HG02938 (cell line): ENCODE measurements around the gene H6PD.

Experiments used
- ATAC-seq: cut with Tn5 transposase; IDR thresholded peaks from one replicate; pipeline ENCODE4 v1.9.1; 2021; ENCODE audit warnings: mild to moderate bottlenecking, moderate library complexity; ENCODE audit not compliant: unreplicated experiment

H6PD gene

GRCh38 chr1:9204156-9204720 lies 30.3 kb upstream of the H6PD start:
- no peak for ATAC-seq

GRCh38 chr1:9207086-9207485 lies 27.5 kb upstream of the H6PD start:
- no peak for ATAC-seq

GRCh38 chr1:9207715-9208114 lies 26.9 kb upstream of the H6PD start:
- ATAC-seq, result no peak

GRCh38 chr1:9211291-9211811 lies 23.2 kb upstream of the H6PD start:
- no peak for ATAC-seq

- ATAC-seq, result no peak
Measured at GRCh38 chr1:9212735-9213134, 21.8 kb upstream of the H6PD start.

- ATAC-seq, result no peak
Measured at GRCh38 chr1:9213956-9214355, 20.6 kb upstream of the H6PD start.

- no peak for ATAC-seq
Measured at GRCh38 chr1:9218917-9219316, 15.7 kb upstream of the H6PD start.

GRCh38 chr1:9222846-9223625 lies 11.5 kb upstream of the H6PD start:
- ATAC-seq, result no peak

- no peak for ATAC-seq
Measured at GRCh38 chr1:9224664-9225410, 9.7 kb upstream of the H6PD start.

GRCh38 chr1:9225411-9225785 lies 9.2 kb upstream of the H6PD start:
- ATAC-seq, result no peak

GRCh38 chr1:9228609-9229008 lies 6.0 kb upstream of the H6PD start:
- no peak for ATAC-seq

GRCh38 chr1:9229549-9229948 lies 5.0 kb upstream of the H6PD start:
- ATAC-seq, result no peak

- ATAC-seq, result no peak
Measured at GRCh38 chr1:9230869-9231533, 3.6 kb upstream of the H6PD start.

- no peak for ATAC-seq
Measured at GRCh38 chr1:9231648-9232332, 2.8 kb upstream of the H6PD start.

GRCh38 chr1:9233241-9233941 lies 1.2 kb upstream of the H6PD start:
- no peak for ATAC-seq

GRCh38 chr1:9233942-9234222 lies 692 bp upstream of the H6PD start:
- no peak for ATAC-seq

GRCh38 chr1:9235096-9235459 lies 504 bp downstream of the H6PD start:
- ATAC-seq, result no peak

- ATAC-seq, result no peak
Measured at GRCh38 chr1:9235560-9235959, 986 bp downstream of the H6PD start.

GRCh38 chr1:9238134-9238533 lies 3.6 kb downstream of the H6PD start:
- no peak for ATAC-seq

- no peak for ATAC-seq
Measured at GRCh38 chr1:9238550-9238949, 4.0 kb downstream of the H6PD start.
